Omental fat pad (tissue), 4 donors: ENCODE measurements around the gene GADD45B. TPM values are rescaled to one million over a fixed set of nuclear protein-coding genes. Genes with fewer than 3 reads are reported as not detected.
"Not testable (repeated sequence)": the region's sequence is repeated elsewhere in the genome, so short reads cannot be mapped to it uniquely, and the experiment has no call there.

Experiments used
- ATAC-seq: fragments of 150-250 bp; one replicate; pipeline ENCODE4 v1.9.1; 2016; ENCODE audit warnings: mild to moderate bottlenecking, moderate library complexity; ENCODE audit not compliant: low FRiP score
- DNase-seq: peaks from one replicate; pipeline ENCODE4 v3.0.0-alpha.2; 2019; ENCODE audit warnings: low spot score
- CTCF ChIP-seq, 3 donors: fragments of 450-650 bp; IDR thresholded peaks; one replicate each; pipeline ENCODE4 v1.5.1; 2016 to 2017; ENCODE audit warnings: antibody characterized with exemption in 3 of 3, mild to moderate bottlenecking in 3 of 3, moderate library complexity in 2 of 3
- total RNA-seq, 4 donors: library from RNA; depleted of rRNA; stranded (reverse); fragments of >200 nt; gene quantifications; one replicate each; pipeline ENCODE4 v1.1.0, GENCODE V29; 2016

The GADD45B gene
- total RNA-seq, 4 donors from 2014 or later = 120 to 726 (median 425) TPM

GRCh38 chr19:2454199-2454961 lies 21.5 kb upstream of the GADD45B start:
- DNase-seq (no peak), ATAC-seq (no peak)
- TF ChIP-seq CTCF (IDR thresholded peaks at IDR 0.05) = no peak

GRCh38 chr19:2454962-2455850 lies 20.7 kb upstream of the GADD45B start:
- no peak for ATAC-seq
- TF ChIP-seq CTCF (IDR thresholded peaks at IDR 0.05) = no peak
- no peak for DNase-seq

- ATAC-seq = peak; percentile 55
- peak; percentile 36 for DNase-seq
- TF ChIP-seq CTCF (IDR thresholded peaks at IDR 0.05) = no peak
Observed at GRCh38 chr19:2455851-2456570, 19.9 kb upstream of the GADD45B start.

- DNase-seq (no peak), ATAC-seq (no peak)
- TF ChIP-seq CTCF (IDR thresholded peaks at IDR 0.05) = no peak
Observed at GRCh38 chr19:2457394-2458037, 18.4 kb upstream of the GADD45B start.

GRCh38 chr19:2458054-2458453 lies 17.9 kb upstream of the GADD45B start:
- no peak for TF ChIP-seq CTCF (IDR thresholded peaks at IDR 0.05)
- DNase-seq = no peak
- ATAC-seq = no peak

GRCh38 chr19:2458776-2459175 lies 17.2 kb upstream of the GADD45B start:
- DNase-seq, ATAC-seq: not testable (repeated sequence)

GRCh38 chr19:2460245-2460644 lies 15.7 kb upstream of the GADD45B start:
- ATAC-seq (no peak), DNase-seq (no peak)
- TF ChIP-seq CTCF (IDR thresholded peaks at IDR 0.05) = no peak
